Neural crest cell (in vitro differentiated cells): Measurements from ENCODE around the gene CATSPERZ. TPM values are rescaled to one million over a fixed set of nuclear protein-coding genes. Genes with fewer than 3 reads are reported as not detected.

Experiments
- DNase-seq: peaks from one replicate; pipeline ENCODE4 v3.0.0; 2021; ENCODE audit warnings: low read depth, mixed read lengths, low spot score
- H3K27ac Mint-ChIP-seq: one replicate; pipeline ENCODE4 v1.8.0; 2021; ENCODE audit warnings: mild to moderate bottlenecking, mixed read lengths; ENCODE audit not compliant: unreplicated experiment
- H3K27me3 Mint-ChIP-seq: 2 replicates; pipeline ENCODE4 v1.8.0; 2021; ENCODE audit warnings: low read depth, mild to moderate bottlenecking, mixed read lengths
- H3K36me3 Mint-ChIP-seq: 2 replicates; pipeline ENCODE4 v1.8.0; 2021; ENCODE audit warnings: low read depth, mild to moderate bottlenecking, mixed read lengths
- H3K4me1 Mint-ChIP-seq: 2 replicates; pipeline ENCODE4 v1.8.0; 2021; ENCODE audit warnings: mixed read lengths
- H3K4me3 Mint-ChIP-seq: one replicate; pipeline ENCODE4 v1.8.0; 2021; ENCODE audit warnings: mild to moderate bottlenecking, mixed read lengths
- H3K9me3 Mint-ChIP-seq: 2 replicates; pipeline ENCODE4 v1.8.0; 2021; ENCODE audit warnings: mixed read lengths
- CTCF ChIP-seq: fragments of 200-600 bp; sonication (generic); conservative IDR thresholded peaks from 2 replicates; pipeline ENCODE4 v1.5.0; 2021; ENCODE audit warnings: antibody characterized with exemption, mild to moderate bottlenecking
- total RNA-seq: library from RNA; stranded (reverse); gene quantifications from 2 replicates; pipeline ENCODE4 v1.2.1, GENCODE V29; 2021

Gene CATSPERZ
- total RNA-seq, 1 donor from 2014 or later = not detected

- Mint-ChIP-seq H3K27ac (no peak overlapping the region), H3K36me3 (no peaks in the 10 kb centered on the region), H3K9me3 (no peaks in the 10 kb centered on the region), H3K4me3 (no peak overlapping the region), H3K27me3 (no peaks in the 10 kb centered on the region), H3K4me1 (peaks cover 12% of the 10 kb centered on the region)
- TF ChIP-seq CTCF = no peak
- no peak for DNase-seq
Observed at GRCh38 chr11:64349404-64349803, 49.2 kb downstream of the CATSPERZ start.

- no peaks in the 10 kb centered on the region for H3K9me3 Mint-ChIP-seq
- no peaks in the 10 kb centered on the region for H3K36me3 Mint-ChIP-seq
- H3K4me3 Mint-ChIP-seq = no peak overlapping the region
- no peak overlapping the region for H3K27ac Mint-ChIP-seq
- peaks cover 13% of the 10 kb centered on the region for H3K4me1 Mint-ChIP-seq
- no peak for TF ChIP-seq CTCF
- H3K27me3 Mint-ChIP-seq = no peaks in the 10 kb centered on the region
- no peak for DNase-seq
Observed at GRCh38 chr11:64351136-64351631, 51.0 kb downstream of the CATSPERZ start.

- no peak overlapping the region for H3K27ac Mint-ChIP-seq
- no peak for TF ChIP-seq CTCF
- H3K4me1 Mint-ChIP-seq = peaks cover 17% of the 10 kb centered on the region
- no peak overlapping the region for H3K4me3 Mint-ChIP-seq
- no peak for DNase-seq
- H3K27me3 Mint-ChIP-seq = no peaks in the 10 kb centered on the region
- H3K9me3 Mint-ChIP-seq = no peaks in the 10 kb centered on the region
- H3K36me3 Mint-ChIP-seq = no peaks in the 10 kb centered on the region
Observed at GRCh38 chr11:64352099-64352994, 52.2 kb downstream of the CATSPERZ start.

GRCh38 chr11:64352995-64353714 is 53.0 kb downstream of the CATSPERZ start:
- no peak for DNase-seq
- Mint-ChIP-seq H3K27me3 (no peaks in the 10 kb centered on the region), H3K27ac (no peak overlapping the region), H3K4me1 (peaks cover 17% of the 10 kb centered on the region), H3K36me3 (no peaks in the 10 kb centered on the region), H3K9me3 (no peaks in the 10 kb centered on the region), H3K4me3 (no peak overlapping the region)
- TF ChIP-seq CTCF = no peak

- Mint-ChIP-seq H3K27me3 (no peaks in the 10 kb centered on the region), H3K27ac (no peak overlapping the region), H3K4me1 (peaks cover 11% of the 10 kb centered on the region), H3K9me3 (no peaks in the 10 kb centered on the region), H3K4me3 (no peak overlapping the region), H3K36me3 (no peaks in the 10 kb centered on the region)
- TF ChIP-seq CTCF = no peak
- DNase-seq = no peak
Observed at GRCh38 chr11:64353715-64354506, 53.8 kb downstream of the CATSPERZ start.
